GM12878 (cell line): ENCODE data around the gene HTR2B. TPM values are rescaled to one million over a fixed set of nuclear protein-coding genes. Genes with fewer than 3 reads are reported as not detected.

ENCODE experiments used
- ATAC-seq: fragments of 200-7000 bp; cut with Tn5 transposase; 3 replicates; pipeline ENCODE4 v1.9.1; 2020; ENCODE audit warnings: mild to moderate bottlenecking, moderate library complexity
- BruUV-seq: library from RNA; stranded (reverse); fragments of 400-500 nt; replicated peaks from 2 replicates; lab custom pipeline; 2021; lab: Mats Ljungman, UMichigan
- CTCF ChIA-PET: fragments of 300-600 bp; sonication (Branson Sonifier 250); formaldehyde crosslinking; extraction: SDS; loops from one replicate; lab custom pipeline; 2021; ENCODE audit warnings: inconsistent platforms; lab: Yijun Ruan, JAX
- POLR2A ChIA-PET: fragments of 350-600 bp; formaldehyde crosslinking; extraction: SDS; loops from one replicate; lab custom pipeline; 2021; ENCODE audit warnings: inconsistent platforms; lab: Charles Lee
- RAD21 ChIA-PET: fragments of 300-600 bp; sonication (Branson Sonifier 250); formaldehyde crosslinking; loops from one replicate; lab custom pipeline; 2023; ENCODE audit warnings: antibody characterized with exemption; ENCODE audit not compliant: unreplicated experiment; lab: Charles Lee
- SMC1A ChIA-PET: fragments of 300-600 bp; sonication (Branson Sonifier 250); formaldehyde crosslinking; loops from one replicate; lab custom pipeline; 2023; ENCODE audit not compliant: unreplicated experiment, uncharacterized antibody; lab: Charles Lee
- DNase-seq: peaks from one replicate; pipeline ENCODE4 v3.0.0-alpha.2; 2011; ENCODE audit warnings: low read depth, low spot score
- FAIRE-seq: peaks from 3 replicates; lab custom pipeline; 2011; peaks lifted over from hg19 to GRCh38; lab: Jason Lieb, UNC
- H2AFZ ChIP-seq: 2 replicates; pipeline ENCODE4 v1.6.0; 2011; ENCODE audit warnings: low read depth, low read length, control low read depth; ENCODE audit not compliant: control insufficient read depth
- H3K27ac ChIP-seq: 2 replicates; pipeline ENCODE4 v1.5.1; 2011; ENCODE audit warnings: control low read depth; ENCODE audit not compliant: control insufficient read depth, insufficient read depth
- H3K27me3 ChIP-seq, 2 experiments: replicated peaks in 1 of 2; 2 replicates each; pipeline versions ENCODE4 v1.6.0 to v1.6.1; 2011; ENCODE audit warnings: low read length in 1 of 2; ENCODE audit not compliant: control insufficient read depth in 2 of 2, insufficient read depth in 2 of 2
- H3K36me3 ChIP-seq, 2 experiments: 2 replicates each; pipeline ENCODE4 v1.5.1; 2011; ENCODE audit warnings: low read length in 1 of 2; ENCODE audit not compliant: control insufficient read depth in 2 of 2, insufficient read depth in 2 of 2
- H3K4me1 ChIP-seq: 2 replicates; pipeline ENCODE4 v1.6.1; 2011; ENCODE audit warnings: mild to moderate bottlenecking, low read length, moderate library complexity, mixed read lengths; ENCODE audit not compliant: control insufficient read depth, insufficient read depth
- H3K4me2 ChIP-seq: 2 replicates; pipeline ENCODE4 v1.6.0; 2011; ENCODE audit warnings: control low read depth; ENCODE audit not compliant: control insufficient read depth, insufficient read depth
- H3K4me3 ChIP-seq: fragments of 200-600 bp; sonication (generic); 2 replicates; pipeline ENCODE4 v1.5.1; 2016
- H3K79me2 ChIP-seq: 2 replicates; pipeline ENCODE4 v1.6.0; 2011; ENCODE audit warnings: low read length; ENCODE audit not compliant: control insufficient read depth, insufficient read depth
- H3K9ac ChIP-seq: 2 replicates; pipeline ENCODE4 v1.8.0; 2011; ENCODE audit warnings: low read length, control low read depth, mixed read lengths; ENCODE audit not compliant: control insufficient read depth, insufficient read depth
- H3K9me3 ChIP-seq: replicated peaks from 3 replicates; pipeline ENCODE4 v1.5.1; 2011; ENCODE audit warnings: mild to moderate bottlenecking, low read length; ENCODE audit not compliant: control insufficient read depth, insufficient read depth
- H4K20me1 ChIP-seq: 2 replicates; pipeline ENCODE4 v1.6.0; 2011; ENCODE audit not compliant: control insufficient read depth, insufficient read depth
- ASH2L ChIP-seq: fragments of 300-600, 200-600 bp; sonication (generic); IDR thresholded peaks from 2 replicates; pipeline ENCODE4 v1.6.1; 2017; ENCODE audit warnings: low read depth, mild to moderate bottlenecking, borderline replicate concordance
- GABPA ChIP-seq: IDR thresholded peaks from 2 replicates; pipeline ENCODE4 v1.6.1; 2014; ENCODE audit warnings: antibody characterized with exemption, low read depth, mild to moderate bottlenecking, inconsistent platforms
- PAX5 ChIP-seq: IDR thresholded peaks from 2 replicates; pipeline ENCODE4 v1.6.1; 2011; ENCODE audit warnings: low read depth, low read length, borderline replicate concordance
- YY1 ChIP-seq: IDR thresholded peaks from 2 replicates; pipeline ENCODE4 v1.6.1; 2011; ENCODE audit warnings: low read depth, mild to moderate bottlenecking, low read length
- WGBS: methylation state at CpG from one replicate; pipeline ENCODE4 v1.1.6; 2016; ENCODE audit warnings: low lambda C conversion rate; ENCODE audit not compliant: insufficient replicate concordance, insufficient coverage; ENCODE audit errors: missing lambda C conversion rate; 5-methylcytosine and 5-hydroxymethylcytosine counted together
- in situ Hi-C: fragments of 300-500 bp; cut with MboI; formaldehyde crosslinking; loops from 9 replicates; pipeline ENCODE4 v1.14.3; 2018; ENCODE audit warnings: mixed read lengths
- intact Hi-C: fragments of 100-400 bp; cut with micrococcal nuclease; formaldehyde crosslinking; loops from one replicate; pipeline ENCODE4 v1.14.2; 2022; ENCODE audit not compliant: unreplicated experiment
- polyA plus RNA-seq, 11 experiments: library from polyadenylated mRNA; depleted of rRNA in 4 of 11; unstranded in 6 of 11; stranded (reverse) in 5 of 11; fragments of >200 nt; fragmentation: Nextera tagmentation in 4 of 11; fragmentation: Illumina TruSeq in 1 of 11; extraction: Ambion mirVana in 4 of 11; extraction: Trizol in 1 of 11; gene quantifications; 1 replicate in 1 of 11; 2 replicates in 10 of 11; pipeline versions ENCODE4 v1.2.1 to v1.2.3, GENCODE V29; 2011 to 2016; ENCODE audit warnings: inconsistent platforms in 2 of 11, missing spikeins in 2 of 11, low read depth in 1 of 11
- total RNA-seq, 4 experiments: library from RNA; depleted of rRNA in 3 of 4; stranded (reverse); fragments of >200 nt in 3 of 4; fragmentation: Illumina TruSeq in 1 of 4; extraction: Trizol in 1 of 4; gene quantifications; 2 replicates each; pipeline versions ENCODE4 v1.2.1 to v1.2.3, GENCODE V29; 2013 to 2021
- TF ChIP-seq, protein P1 (sequence below): IDR thresholded peaks from 2 replicates; pipeline ENCODE4 v1.6.1; 2012; ENCODE audit warnings: low read length, inconsistent platforms

Gene HTR2B
- total and polyA plus RNA-seq, 10 of the 15 experiments (the other 5 are each of a cell fraction or from before 2014, with no cell fraction given): 0.03 to 1.2 (median 0.15) TPM

DNA sequence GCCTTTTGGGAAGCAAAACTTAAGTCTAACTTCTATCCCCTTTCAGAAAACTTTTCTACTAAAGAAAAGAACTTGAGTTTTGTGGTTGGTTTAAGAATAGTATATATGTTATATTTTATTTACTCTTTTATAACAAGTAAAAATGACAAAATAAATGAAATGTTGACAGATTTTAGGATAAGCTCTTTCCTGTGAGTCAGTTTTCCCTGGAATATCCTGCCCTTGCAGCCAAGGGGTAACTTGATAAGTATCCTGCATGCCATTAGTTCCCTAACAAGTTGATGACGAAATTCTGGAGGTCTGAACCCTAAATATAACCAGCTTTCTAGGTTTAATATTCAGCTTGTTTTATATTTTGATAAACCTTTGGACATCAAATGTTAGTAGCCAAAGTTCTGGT lies 7.3 kb upstream of the HTR2B start (continued):
- TF ChIP-seq GABPA: no peak
- TF ChIP-seq, all 136 proteins: peak for 0

DNA sequence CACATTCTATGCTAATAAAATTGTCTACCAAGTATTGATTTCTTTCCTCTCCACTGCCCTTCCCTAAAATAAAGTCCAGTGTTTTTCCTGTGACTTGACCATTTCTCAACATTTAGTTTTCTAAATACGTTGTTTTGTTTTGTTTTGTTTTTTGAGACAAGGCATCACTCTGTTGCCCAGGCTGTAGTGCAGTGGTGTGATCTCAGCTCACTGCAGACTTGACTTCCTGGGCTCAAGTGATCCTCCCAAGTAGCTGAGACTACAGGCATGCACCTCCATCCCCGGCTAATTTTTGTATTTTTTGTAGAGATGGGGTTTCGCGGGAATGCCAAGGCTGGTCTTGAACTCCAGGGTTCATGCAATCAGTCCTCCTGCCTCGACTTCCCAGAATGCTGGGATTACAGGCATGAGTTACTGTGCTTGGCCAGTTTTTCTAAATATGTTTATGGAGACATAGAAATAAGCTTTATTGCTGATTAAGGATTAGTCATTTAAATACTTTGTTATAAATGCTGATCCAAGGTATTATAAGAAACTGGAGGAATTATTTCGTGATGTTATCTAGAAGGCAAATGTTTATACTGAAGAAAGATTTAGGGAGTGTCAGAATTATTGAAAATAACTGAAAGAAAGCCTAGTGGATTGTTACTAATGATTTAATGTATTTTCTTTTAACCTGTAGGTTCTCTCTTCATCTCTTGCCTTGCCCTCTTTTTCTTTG lies 5.7 kb upstream of the HTR2B start:
- peak; percentile 44 for FAIRE-seq
- Histone ChIP-seq H2AFZ (no peak overlapping the region), H3K4me1 (no peaks in the 10 kb centered on the region), H3K9ac (no peak overlapping the region), H3K4me2 (no peak overlapping the region), H3K79me2 (no peaks in the 10 kb centered on the region; the same call in 1 of the 2 replicates), H3K27ac (no peak overlapping the region), H4K20me1 (no peaks in the 10 kb centered on the region), H3K4me3 (no peak overlapping the region), H3K9me3 (no peaks in the 10 kb centered on the region), H3K36me3 (no peaks in the 10 kb centered on the region; a peak in 1 of 4 replicates), H3K27me3 (no peaks in the 10 kb centered on the region)
- no peak for DNase-seq
- ChIA-PET POLR2A (interaction anchor here (0.6 kb wide), 1 partner anchor 290 kb away, joined by 3 read pairs; no protein-coding TSS in a partner anchor), RAD21 (no interaction called here), CTCF (interaction anchor here (1.0 to 1.8 kb wide), 5 partner anchors 9 to 46 kb away, joined by 3 to 5 read pairs (median 3); no protein-coding TSS in a partner anchor), SMC1A (interaction anchor here (0.6 to 2.6 kb wide), 6 partner anchors 12 to 50 kb away, joined by 3 to 7 read pairs (median 4); no protein-coding TSS in a partner anchor)
- no peak for ATAC-seq
- in situ Hi-C loops (no loop called here), intact Hi-C loops (no loop called here)
- WGBS: 87% methylated on average over 6 of the region's 6 CpGs
- BruUV-seq: no TSS peak
- TF ChIP-seq YY1 (no peak), PAX5 (no peak), ASH2L (no peak)
- TF ChIP-seq, protein P1, sequence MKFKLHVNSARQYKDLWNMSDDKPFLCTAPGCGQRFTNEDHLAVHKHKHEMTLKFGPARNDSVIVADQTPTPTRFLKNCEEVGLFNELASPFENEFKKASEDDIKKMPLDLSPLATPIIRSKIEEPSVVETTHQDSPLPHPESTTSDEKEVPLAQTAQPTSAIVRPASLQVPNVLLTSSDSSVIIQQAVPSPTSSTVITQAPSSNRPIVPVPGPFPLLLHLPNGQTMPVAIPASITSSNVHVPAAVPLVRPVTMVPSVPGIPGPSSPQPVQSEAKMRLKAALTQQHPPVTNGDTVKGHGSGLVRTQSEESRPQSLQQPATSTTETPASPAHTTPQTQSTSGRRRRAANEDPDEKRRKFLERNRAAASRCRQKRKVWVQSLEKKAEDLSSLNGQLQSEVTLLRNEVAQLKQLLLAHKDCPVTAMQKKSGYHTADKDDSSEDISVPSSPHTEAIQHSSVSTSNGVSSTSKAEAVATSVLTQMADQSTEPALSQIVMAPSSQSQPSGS: no peak
